HG03575 (cell line): ENCODE results near the gene JDP2.

ENCODE experiments used
- ATAC-seq: cut with Tn5 transposase; IDR thresholded peaks from one replicate; pipeline ENCODE4 v1.9.1; 2021; ENCODE audit not compliant: unreplicated experiment, insufficient number of reproducible peaks, low FRiP score; ENCODE audit errors: extremely low read depth

The JDP2 gene

GRCh38 chr14:75522224-75522982 is 94.6 kb downstream of the JDP2 start, which contains the start of gene BATF:
BATF (plus strand) TSS chr14:75522469; CDS start chr14:75522683, 214 bp downstream.
- ATAC-seq, result no peak

DNA sequence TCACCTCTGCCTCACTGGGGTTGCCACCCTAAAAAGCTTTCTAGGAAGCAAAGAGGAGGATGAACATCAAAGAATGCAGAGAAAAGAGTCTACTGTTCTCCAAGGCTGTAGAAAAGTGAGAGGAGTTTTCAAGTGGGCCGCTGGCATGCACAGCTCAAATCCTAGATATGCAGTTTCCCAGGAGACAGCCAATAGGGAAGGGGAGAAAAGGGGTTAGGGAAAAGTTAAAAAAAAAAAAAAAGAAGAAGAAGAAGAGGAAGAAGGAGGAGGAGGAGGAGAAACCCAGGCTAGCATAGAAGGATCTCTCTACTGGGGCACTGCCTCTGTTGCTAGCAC is 95.1 kb downstream of the JDP2 start:
- ATAC-seq, result no peak
